HG03139 (cell line): Measurements from ENCODE around the gene RGS11.

Experiments
- ATAC-seq: cut with Tn5 transposase; IDR thresholded peaks from one replicate; pipeline ENCODE4 v1.9.1; 2021; ENCODE audit not compliant: unreplicated experiment

RGS11 gene

GRCh38 chr16:275786-276232, at the start of gene RGS11:
TSS of gene RGS11 (minus strand) at chr16:275944. CDS start at chr16:275911, 33 bp downstream.
- ATAC-seq = no peak

- ATAC-seq = no peak
Observed at GRCh38 chr16:324451-325334, 48.9 kb upstream of the RGS11 start.

DNA sequence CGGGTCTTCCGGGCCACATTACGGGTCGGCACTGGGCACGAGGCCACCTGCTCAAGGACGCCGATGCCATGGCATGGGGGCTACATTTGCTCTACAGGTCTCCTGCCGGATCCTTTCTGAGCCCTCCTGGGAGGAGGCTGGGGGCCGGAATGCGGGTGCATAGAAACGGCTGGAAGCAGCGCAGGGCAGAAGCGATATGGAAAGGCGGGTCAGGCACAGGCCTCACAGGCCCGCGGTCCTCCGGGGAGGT, 48.4 kb upstream of the RGS11 start:
- ATAC-seq = no peak

DNA sequence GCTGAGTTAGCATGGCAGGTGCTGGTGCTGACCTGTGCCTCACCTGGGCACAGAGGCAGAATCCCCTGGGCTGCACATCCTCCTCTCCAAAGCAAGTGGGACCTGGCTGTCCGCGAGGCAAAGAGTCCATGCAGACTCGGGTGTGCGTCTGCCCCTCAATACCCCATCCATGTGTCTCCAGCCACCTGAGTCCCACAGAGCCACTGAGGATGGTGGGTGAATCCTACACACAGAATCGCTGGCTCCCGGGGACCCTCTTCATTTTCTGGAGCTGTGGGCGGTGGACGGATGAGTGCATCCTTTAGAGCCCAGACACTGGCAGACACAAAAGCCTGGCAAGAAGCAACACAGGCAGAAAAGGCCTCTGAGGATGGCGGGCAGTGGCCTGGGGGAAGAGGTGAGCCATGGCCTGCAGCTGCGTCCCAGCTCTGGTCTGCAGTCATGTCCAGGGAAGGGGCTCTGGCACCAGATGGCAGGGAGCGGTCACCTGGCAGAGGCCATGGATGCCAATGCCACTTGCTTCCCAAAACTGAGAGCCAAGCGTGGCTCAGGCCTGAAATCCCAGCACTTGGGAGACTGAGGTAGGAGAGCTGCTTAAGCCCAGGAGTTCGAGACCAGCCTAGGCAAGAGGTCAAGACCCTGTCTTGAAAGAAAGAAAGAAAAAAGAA, 46.9 kb upstream of the RGS11 start:
- no peak for ATAC-seq

DNA sequence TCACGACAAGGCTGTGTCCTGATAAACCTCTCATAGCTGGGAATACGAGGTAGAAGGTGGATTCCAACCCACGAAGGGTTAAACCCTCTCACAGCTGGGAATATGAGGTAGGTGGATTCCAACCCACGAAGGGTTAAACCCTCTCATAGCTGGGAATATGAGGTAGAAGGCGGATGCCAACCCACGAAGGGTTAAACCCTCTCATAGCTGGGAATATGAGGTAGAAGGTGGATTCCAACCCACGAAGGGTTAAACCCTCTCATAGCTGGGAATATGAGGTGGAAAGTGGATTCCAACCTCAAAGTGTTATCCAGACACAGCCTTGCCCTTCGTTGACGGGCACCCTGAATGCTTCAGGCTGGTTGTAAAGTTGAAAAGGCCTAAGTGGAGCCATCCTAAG, 45.8 kb upstream of the RGS11 start:
- ATAC-seq = no peak

DNA sequence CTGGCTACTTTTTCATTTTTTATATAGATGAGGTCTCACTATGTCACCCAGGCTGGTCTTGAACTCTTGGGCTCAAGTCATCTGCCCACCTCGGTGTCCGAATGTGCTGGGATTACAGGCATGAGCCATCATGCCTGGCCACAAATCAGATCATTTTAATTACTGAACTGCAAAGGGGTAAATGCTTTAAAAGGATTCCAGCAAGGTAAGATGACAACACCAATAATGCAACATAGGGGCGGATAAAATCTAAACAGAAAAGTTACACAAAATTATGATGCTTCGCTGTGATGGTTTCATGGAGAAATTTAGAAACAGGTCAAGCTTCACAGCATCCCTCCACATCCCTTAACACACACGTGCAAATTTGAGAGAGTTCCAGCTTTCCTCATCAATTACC, 44.5 kb upstream of the RGS11 start:
- no peak for ATAC-seq

DNA sequence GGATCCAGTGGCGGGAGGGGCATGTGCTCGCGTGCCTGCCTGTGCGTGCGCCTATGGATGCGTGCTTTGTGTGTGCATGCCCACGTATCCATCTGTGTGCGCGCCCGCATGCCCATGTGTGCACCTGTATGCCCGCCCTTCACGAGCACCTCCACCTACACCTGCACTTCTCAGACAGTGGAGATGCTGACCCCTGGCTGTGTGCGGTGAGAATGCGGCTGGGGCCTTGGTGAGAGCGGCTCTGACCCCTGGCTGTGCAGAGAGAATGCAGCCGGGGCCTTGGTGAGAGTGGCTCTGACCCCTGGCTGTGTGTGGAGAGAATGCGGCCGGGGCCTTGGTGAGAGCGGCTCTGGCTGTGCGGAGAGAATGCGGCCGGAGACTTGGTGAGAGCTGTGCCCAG, 42.9 kb upstream of the RGS11 start:
- no peak for ATAC-seq

DNA sequence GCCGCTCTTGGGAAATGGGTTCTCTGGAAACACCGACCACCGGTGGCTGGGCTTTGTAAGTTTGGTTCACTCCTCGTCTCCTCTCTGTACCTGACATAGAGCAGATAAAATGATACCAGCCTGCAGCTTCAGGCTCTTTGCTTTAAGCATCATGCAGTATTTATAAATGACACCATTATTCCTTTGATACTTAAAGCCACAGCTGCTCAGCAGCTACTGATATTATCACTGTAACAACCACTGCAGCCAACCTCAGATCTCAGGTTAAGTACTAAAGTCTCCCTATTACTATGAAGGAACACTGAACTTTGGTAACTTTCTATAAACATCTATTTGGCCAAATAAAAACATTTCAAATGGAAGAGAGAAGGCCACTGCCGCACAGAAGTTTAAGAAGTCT, 41.8 kb upstream of the RGS11 start:
- no peak for ATAC-seq

- ATAC-seq = no peak
Observed at GRCh38 chr16:316741-317464, 41.2 kb upstream of the RGS11 start.

- ATAC-seq = no peak
Observed at GRCh38 chr16:314795-315299, 39.1 kb upstream of the RGS11 start.

GRCh38 chr16:314351-314750, 38.6 kb upstream of the RGS11 start:
- no peak for ATAC-seq

GRCh38 chr16:311725-312124, 36.0 kb upstream of the RGS11 start:
- no peak for ATAC-seq

GRCh38 chr16:309476-309875, 33.7 kb upstream of the RGS11 start:
- no peak for ATAC-seq

- no peak for ATAC-seq
Observed at GRCh38 chr16:307691-308312, 32.1 kb upstream of the RGS11 start.

DNA sequence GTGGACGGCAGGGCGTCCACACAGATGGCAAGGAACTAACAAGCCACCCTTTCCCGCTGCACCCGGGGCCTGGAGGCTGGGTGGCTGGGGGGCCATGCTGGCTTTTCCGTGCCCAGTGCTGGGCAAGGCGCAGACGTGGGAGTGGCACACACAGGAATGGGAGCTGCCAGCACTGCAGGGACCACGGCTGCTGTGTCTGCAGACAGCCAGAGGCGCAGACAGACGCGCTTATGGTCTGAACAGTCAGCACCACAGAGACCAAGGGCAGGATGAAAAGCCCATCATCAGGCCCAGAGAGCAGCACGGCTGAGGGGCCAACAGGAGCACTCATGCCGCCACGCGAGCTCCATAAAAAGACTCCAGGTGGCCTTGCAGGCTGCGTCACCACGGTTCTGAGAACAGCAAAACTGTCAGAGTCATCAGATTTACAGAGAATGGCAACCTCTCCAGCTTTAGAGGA, 31.2 kb upstream of the RGS11 start:
- ATAC-seq = no peak

DNA sequence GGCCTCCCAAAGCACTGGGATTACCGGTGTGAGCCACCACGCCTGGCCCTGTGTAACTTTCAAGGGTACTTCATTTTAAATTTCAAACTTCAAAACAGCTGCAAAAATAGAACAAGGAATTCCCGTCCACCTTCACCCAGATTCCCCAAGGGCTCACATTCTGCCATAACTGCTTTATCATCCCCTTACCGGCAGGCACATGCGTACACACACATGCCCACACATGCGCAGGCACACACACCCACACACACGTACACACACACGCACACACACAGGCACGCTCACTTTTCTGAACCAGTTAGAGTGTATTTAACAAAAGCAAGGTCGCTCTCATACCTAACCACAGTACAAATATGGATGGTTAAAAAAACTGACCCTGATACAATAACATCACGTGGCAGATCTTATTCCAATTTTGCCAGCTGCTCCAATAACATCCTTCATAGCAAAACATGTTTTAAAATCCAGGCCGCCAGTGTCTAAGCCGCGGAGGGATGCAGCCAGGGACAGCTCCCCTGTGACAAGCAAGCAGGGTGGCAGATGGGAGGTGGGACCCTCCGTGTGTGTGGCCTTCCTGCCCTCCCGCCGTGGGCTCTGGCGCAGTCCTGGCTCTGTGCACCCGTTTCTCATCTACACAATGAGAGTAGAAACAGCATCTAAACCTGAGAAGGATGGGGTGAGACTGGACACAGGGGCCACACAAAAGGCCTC, 30.3 kb upstream of the RGS11 start:
- ATAC-seq = no peak

GRCh38 chr16:303760-304505, 28.2 kb upstream of the RGS11 start:
- no peak for ATAC-seq

- no peak for ATAC-seq
Observed at GRCh38 chr16:301950-302349, 26.2 kb upstream of the RGS11 start.

DNA sequence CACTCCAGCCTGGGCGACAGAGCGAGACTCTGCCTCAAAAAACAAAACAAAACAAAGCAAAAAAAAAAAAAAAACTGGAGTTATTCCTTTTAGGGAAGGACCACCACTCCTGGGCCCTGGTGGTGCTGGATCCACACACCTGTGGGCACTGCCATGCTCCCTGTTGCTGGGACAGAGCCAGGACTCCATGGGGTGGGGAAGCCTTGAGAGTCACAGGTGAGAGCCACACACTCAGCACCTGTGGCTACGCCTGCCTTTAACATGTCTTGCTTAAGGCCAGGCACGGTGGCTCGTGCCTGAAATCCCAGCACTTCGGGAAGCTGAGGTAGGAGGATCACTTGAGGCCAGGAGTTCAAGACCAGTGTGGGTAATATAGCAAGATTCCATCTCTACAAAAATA, 25.5 kb upstream of the RGS11 start:
- no peak for ATAC-seq

GRCh38 chr16:297832-298231, 22.1 kb upstream of the RGS11 start:
- ATAC-seq = no peak
